NCI-H1105 treated with DMSO at 0.1 percent for 48 hours (cell line): ENCODE measurements around the gene CUL3.
A peak's percentile ranks its signal among the peaks of the same experiment; 100 is the strongest.
"Not testable (repeated sequence)": the region's sequence is repeated elsewhere in the genome, so short reads cannot be mapped to it uniquely, and the experiment has no call there.

ENCODE experiments used
- DNase-seq: peaks from one replicate; lab custom pipeline; 2025; lab: John Stamatoyannopoulos, UW

The CUL3 gene

GRCh38 chr2:224585211-224586088 is at the start of gene CUL3:
CUL3 (minus strand) TSS chr2:224585363; CDS start chr2:224585009, 354 bp downstream.
- peak; percentile 95 for DNase-seq

GRCh38 chr2:224630659-224631550 is 45.7 kb upstream of the CUL3 start:
- no peak for DNase-seq

- no peak for DNase-seq
Measured at GRCh38 chr2:224628416-224628815, 43.3 kb upstream of the CUL3 start.

DNA sequence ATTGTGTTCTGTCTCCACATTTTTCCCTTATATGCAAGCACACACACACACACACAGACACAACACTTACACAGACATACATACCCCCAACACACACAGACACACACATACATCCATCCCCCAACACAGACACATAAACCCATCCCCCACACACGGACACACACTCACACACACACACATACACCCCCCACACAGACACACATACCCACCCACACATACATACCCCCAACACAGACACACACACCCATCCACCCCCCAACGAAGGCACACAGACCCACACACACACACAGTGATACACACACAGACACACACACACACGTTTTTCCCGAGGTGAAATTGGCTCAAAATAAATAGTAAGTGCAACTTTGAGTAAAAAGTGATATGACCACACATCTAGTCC is 41.6 kb upstream of the CUL3 start:
- no peak for DNase-seq

DNA sequence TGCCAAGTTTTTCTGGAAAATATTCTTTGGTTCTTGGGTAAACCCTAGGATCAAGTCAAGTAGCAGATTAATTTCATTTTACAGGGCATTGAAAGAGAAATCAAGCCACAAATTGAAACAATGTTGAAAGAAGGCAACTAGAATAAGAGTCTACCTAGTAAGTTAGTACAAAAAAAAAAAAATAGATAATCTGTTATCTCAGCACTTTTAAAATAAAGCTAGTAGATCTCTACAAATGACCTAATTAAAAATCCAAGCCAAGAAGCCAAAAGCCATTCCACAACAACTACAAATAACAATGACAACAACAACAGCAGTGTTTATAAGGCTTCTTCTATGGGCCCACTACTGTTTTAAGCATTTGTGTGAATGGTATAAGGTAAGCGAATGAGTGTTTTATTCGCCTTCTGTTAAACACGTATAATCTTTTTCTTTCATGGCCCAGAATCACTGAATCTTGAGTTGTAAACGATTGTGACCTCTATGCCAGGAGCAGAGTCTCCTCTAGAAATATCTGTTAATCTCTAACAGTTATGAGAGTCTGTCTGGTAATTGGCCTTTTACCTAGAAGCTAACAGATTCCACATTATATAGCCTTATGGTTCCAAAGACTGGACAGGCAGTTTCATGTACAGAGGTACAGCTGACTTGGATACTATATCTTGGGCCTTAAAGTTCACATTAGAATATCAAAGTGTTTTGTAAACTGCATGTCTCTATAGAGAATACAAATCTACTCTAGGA is 28.6 kb upstream of the CUL3 start:
- no peak for DNase-seq

DNA sequence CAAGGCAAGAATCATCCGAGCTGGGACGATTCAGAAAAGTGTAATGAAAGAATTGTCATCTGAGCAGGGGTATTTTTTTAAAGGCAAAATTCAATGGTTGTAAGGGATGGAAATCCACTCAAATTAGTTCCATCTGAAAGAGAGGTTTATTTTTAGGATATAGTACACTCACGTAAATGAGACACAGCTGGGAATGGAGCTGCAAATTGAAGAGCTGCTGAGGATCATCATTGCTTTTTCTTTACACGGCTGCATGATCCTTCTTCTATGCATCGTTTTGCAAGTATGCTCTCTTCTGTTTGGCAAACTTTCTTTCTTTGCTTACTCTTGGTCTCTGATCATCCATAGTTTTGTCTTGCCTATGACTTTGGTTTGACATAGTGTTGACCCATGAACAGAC is 27.4 kb upstream of the CUL3 start:
- DNase-seq = no peak

DNA sequence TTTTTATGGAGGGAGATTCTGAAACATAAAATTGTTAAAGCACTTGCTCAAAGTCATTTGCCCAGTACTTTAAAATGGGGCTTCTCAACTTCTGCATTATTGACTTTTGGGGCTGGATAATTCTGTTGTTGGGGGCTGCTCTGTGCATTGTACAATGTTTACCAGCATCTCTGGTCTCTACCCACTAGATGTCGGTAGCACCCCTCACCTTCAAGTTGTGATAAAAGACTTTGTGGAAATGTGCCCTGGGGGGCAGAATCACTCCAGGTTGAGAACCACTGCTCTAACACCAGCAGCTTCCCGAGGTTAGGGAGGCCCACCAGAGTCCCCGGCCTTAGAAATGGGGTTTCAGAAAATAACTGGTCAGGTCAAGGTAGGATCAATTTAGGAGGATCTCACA is 26.8 kb upstream of the CUL3 start:
- no peak for DNase-seq

GRCh38 chr2:224608104-224608503 is 22.9 kb upstream of the CUL3 start:
- no peak for DNase-seq

DNA sequence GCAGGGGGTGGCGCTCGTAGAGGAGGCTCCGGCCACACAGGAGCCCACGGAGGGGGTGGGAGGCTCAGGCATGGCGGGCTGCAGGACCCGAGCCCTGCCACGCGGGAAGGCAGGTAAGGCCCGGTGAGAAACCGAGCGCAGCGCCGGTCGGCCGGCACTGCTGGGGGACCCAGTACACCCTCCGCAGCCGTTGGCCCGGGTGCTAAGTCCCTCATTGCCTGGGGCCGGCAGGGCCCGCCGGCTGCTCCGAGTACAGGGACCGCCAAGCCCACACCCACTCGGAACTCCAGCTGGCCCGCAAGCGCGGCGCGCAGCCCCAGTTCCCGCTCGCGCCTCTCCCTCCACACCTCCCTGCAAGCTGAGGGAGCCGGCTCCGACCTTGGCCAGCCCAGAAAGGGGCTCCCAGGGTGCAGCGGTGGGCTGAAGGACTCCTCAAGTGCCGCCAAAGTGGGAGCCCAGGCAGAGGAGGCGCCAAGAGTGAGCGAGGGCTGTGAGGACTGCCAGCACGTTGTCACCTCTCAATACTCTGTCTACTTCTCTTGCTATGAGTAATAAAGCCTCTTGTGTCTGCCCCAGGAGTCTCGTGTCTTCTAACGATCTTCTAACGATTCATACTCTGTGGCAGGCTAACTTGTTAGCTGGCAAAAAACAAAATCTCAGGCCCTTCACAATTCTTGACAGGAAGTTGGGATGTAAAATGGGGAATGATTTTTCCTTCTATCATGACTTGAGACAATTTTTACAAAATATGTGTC is 18.8 kb upstream of the CUL3 start:
- not testable (repeated sequence) for DNase-seq

DNA sequence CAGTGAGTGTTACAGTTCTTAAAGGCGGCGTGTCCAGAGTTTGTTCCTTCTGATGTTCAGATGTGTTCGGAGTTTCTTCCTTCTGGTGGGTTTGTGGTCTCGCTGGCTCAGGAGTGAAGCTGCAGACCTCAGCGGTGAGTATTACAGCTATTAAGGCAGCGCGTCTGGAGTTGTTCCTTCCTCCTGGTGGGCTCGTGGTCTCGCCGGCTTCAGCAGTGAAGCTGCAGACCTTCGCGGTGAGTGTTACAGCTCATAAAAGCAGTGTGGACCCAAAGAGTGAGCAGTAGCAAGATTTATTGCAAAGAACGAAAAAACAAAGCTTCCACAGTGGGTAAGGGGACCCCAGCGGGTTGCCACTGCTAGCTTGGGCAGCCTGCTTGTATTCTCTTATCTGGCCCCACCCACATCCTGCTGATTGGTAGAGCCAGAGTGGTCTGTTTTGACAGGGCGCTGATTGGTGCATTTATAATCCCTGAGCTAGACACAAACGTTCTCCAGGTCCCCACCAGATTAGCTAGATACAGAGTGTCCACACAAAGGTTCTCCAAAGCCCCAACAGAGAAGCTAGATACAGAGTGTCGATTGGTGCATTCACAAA is 17.7 kb upstream of the CUL3 start:
- not testable (repeated sequence) for DNase-seq

DNA sequence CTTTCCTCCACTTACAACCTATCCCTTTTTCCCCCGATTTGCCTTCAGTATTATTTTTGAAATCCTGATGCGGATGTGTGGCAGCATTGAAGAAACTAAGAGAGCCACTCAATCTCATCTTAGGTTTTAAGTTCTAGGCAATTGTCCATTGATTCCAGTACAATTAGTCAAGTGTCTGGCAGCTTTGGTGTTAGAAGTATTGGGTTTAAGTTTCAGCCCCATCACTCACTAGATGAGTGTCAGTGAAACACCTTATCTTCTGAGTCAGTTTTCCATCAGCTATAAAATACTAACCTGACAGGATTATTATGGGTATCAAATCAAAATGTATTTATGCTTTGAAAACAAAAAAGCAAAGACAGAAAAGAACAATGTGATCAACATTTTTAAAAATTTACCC is 16.8 kb upstream of the CUL3 start:
- no peak for DNase-seq

- no peak for DNase-seq
Measured at GRCh38 chr2:224598678-224599077, 13.5 kb upstream of the CUL3 start.

DNA sequence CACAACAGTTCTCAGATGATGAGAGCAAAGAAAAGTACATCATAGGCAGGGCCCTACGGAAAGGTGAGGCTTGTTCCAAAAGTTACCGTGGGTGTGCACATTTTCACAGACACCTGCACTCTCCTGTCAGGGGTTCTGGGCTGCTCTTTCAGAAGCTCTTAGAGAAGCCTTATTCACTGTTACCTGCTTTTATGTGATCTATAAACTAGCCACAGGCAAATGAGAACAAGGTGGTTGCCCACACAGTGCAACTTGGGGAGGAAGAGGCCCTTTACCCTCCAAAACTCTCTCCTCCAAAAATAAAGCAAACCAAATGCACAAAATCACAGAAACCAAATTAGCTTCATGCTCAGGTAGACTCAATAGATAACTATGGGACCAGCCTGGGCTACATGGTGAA is 11.1 kb upstream of the CUL3 start:
- DNase-seq = no peak

DNA sequence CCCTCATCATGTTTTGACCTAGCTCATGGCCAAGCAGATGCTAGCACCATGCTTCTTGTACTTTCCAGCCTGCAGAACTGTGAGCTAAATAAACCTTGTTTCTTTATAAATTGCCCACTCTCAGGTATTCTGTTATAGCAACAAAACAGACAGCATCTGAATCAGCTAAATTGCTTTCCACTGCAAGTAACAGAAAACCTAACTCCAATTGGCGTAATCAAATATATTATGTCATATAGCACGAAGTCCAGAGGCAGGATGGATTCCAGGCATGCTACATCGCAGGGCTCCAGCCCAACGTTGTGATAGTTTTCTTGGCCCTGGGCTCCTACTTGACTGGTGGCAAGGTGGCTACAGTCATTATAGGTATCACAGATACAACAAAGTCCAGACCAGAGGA is 10.4 kb upstream of the CUL3 start:
- DNase-seq = no peak

GRCh38 chr2:224594840-224595239 is 9.7 kb upstream of the CUL3 start:
- DNase-seq = no peak

GRCh38 chr2:224591220-224591619 is 6.1 kb upstream of the CUL3 start:
- DNase-seq = no peak

DNA sequence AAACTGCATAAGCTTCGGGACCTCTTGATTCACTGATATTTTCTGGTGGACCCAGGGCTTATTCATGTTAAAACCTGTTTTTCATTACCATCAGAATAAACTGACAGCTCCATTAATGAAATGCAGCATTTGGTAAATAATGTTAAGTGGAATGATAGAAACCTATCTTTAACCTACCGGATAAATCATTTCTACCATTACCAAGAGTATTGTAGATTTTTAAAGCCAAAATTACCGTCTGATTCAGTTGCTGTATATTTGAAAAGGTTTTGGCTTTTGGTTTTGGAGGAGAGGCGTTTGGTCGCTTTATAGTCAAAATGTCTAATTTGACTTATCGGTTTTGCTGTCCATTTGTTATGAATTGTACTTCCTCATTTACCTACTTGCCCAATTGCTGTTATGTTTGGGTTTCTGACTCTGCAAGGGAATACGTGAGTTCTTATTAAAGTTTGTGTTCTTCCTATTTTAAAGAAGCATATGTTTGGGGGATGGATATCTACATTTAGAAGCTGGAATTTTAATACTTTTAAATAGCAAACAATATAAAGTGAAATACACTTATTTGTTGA is 1.0 kb upstream of the CUL3 start:
- no peak for DNase-seq

DNA sequence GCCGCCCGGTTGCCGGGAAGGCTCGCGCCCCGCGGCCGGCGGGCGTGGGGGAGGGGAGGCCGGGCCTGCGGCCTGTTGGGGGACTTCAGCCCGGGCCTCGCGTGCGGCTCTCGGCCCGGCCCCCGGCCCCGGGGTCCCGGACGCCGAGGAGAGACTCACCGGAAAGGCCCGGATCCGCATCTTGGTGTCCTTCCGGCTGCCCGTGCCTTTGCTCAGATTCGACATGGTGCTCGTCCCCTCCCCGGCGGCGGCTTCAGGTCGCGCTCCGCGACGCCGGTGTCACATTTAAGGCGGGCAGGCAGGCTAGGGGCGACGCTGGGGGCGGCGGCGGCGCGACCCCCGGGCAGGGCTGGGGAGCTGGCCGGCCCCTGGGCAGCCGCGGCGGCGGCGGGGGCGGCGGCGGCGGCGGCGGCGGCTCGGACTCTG is 365 bp downstream of the CUL3 start:
- DNase-seq = no peak

DNA sequence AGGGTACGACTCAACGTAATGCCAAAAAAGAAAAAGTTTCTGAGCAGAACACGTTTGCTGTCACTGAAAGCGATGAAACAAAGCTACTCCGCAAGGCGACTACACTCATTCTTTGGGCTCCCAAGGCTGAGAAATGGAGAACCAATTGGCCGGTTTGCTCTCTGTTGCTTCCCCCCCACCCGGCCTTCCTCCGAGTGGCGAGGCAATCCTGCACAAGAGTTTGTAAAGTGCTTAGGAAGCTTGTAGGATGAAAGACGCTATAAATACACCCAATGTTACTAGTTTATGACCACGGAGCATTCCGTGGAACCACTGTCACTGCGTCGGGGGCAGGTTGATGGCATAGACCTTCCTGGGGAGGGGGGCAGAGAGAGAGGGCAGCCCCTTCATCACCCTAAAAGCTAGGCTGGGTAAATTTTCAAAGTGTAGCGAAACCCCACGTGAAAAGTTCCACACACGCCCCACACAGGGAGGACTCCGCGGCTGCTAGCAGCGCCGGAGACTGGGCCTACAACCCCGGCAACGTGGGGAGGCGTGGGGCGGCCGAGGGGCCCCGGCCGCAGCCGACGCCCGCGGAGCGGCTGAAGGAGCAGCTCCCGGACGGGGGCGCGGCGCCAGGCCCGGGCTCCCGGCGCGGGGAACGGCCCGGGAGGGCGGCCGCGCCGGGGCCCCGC is 915 bp downstream of the CUL3 start:
- DNase-seq = no peak

DNA sequence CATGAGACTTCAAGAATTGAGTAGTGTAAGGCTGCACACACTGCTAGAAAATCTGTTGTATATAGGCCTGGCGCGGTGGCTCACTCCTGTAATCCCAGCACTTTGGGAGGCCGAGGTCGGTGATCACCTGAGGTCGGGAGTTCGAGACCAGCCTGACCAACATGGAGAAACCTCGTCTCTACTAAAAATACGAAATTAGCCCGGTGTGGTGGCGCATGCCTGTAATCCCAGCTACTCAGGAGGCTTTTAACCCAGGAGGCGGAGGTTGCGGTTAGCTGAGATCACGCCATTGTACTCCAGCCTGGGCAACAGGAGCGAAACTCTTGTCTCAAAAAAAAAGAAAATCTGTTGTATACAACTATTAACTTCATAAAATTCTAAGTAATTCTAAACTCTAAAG is 2.1 kb downstream of the CUL3 start:
- DNase-seq = not testable (repeated sequence)
